NCI-H2029 treated with DMSO at 0.1 percent for 48 hours (cell line): Measurements from ENCODE around the gene MMP11.

Experiments
- DNase-seq: peaks from one replicate; lab custom pipeline; 2025; lab: John Stamatoyannopoulos, UW

The MMP11 gene

GRCh38 chr22:23762842-23763578, 9.6 kb upstream of the MMP11 start, which contains the start of gene C22orf15:
C22orf15 (plus strand) TSS chr22:23762990; CDS start chr22:23763307, 317 bp downstream.
- DNase-seq = no peak

GRCh38 chr22:23763579-23763945, 9.1 kb upstream of the MMP11 start:
- no peak for DNase-seq

GRCh38 chr22:23763954-23764353, 8.7 kb upstream of the MMP11 start:
- DNase-seq = no peak

GRCh38 chr22:23764899-23765881, 7.5 kb upstream of the MMP11 start:
- no peak for DNase-seq

- no peak for DNase-seq
These were observed 5.4 kb upstream of the MMP11 start for GRCh38 chr22:23767303-23767672.

- no peak for DNase-seq
These were observed 4.7 kb upstream of the MMP11 start, which contains the start of gene CHCHD10 for GRCh38 chr22:23767673-23768548. CHCHD10 (minus strand) TSS chr22:23767972; CDS start chr22:23767874, 98 bp downstream.

- no peak for DNase-seq
These were observed 3.2 kb upstream of the MMP11 start for GRCh38 chr22:23769321-23769965.

- no peak for DNase-seq
These were observed 367 bp upstream of the MMP11 start for GRCh38 chr22:23772315-23772648.

GRCh38 chr22:23773483-23774113, 949 bp downstream of the MMP11 start:
- DNase-seq = no peak

- no peak for DNase-seq
These were observed 1.7 kb downstream of the MMP11 start for GRCh38 chr22:23774114-23774921.

- no peak for DNase-seq
These were observed 2.3 kb downstream of the MMP11 start for GRCh38 chr22:23774922-23775436.

- no peak for DNase-seq
These were observed 3.2 kb downstream of the MMP11 start for GRCh38 chr22:23775779-23776375.

GRCh38 chr22:23777776-23778576, 5.3 kb downstream of the MMP11 start:
- DNase-seq = no peak

- no peak for DNase-seq
These were observed 5.9 kb downstream of the MMP11 start for GRCh38 chr22:23778577-23778900.

GRCh38 chr22:23779083-23779482, 6.4 kb downstream of the MMP11 start:
- no peak for DNase-seq

GRCh38 chr22:23779731-23780130, 7.1 kb downstream of the MMP11 start:
- no peak for DNase-seq

GRCh38 chr22:23780146-23780748, 7.6 kb downstream of the MMP11 start:
- no peak for DNase-seq

GRCh38 chr22:23781065-23781464, 8.4 kb downstream of the MMP11 start:
- DNase-seq = no peak
